WTC11 (cell line): ENCODE results near the gene IZUMO1.

Experiments used
- CREB1 ChIP-seq: sonication (generic); formaldehyde crosslinking; IDR thresholded peaks from 2 replicates; pipeline ENCODE4 v1.8.0; 2023; ENCODE audit warnings: mild to moderate bottlenecking, missing genetic modification reagents
- FOXJ3 ChIP-seq: sonication (generic); formaldehyde crosslinking; IDR thresholded peaks from 2 replicates; pipeline ENCODE4 v1.9.0; 2021; ENCODE audit warnings: missing genetic modification reagents, mild to moderate bottlenecking, borderline replicate concordance
- GRHL2 ChIP-seq: fragments of 250-450 bp; sonication (Bioruptor Pico); IDR thresholded peaks from 2 replicates; pipeline ENCODE4 v1.8.0; 2022; ENCODE audit warnings: mild to moderate bottlenecking, moderate library complexity; ENCODE audit not compliant: insufficient replicate concordance, severe bottlenecking
- JUN ChIP-seq: sonication (generic); formaldehyde crosslinking; IDR thresholded peaks from 2 replicates; pipeline ENCODE4 v1.8.0; 2023; ENCODE audit warnings: mild to moderate bottlenecking, missing genetic modification reagents
- ZNF671 ChIP-seq: fragments of 250-450 bp; sonication (Bioruptor Pico); IDR thresholded peaks from 2 replicates; pipeline ENCODE4 v1.8.0; 2021; ENCODE audit warnings: mild to moderate bottlenecking
- TF ChIP-seq, protein P1 (sequence below): sonication (generic); formaldehyde crosslinking; conservative IDR thresholded peaks from 2 replicates; pipeline ENCODE4 v1.8.1; 2023; ENCODE audit warnings: mild to moderate bottlenecking, low read depth, missing genetic modification reagents, moderate library complexity
- TF ChIP-seq, protein P2 (sequence below): sonication (generic); formaldehyde crosslinking; IDR thresholded peaks from 2 replicates; pipeline ENCODE4 v1.8.1; 2023; ENCODE audit warnings: mild to moderate bottlenecking, missing genetic modification reagents
- TF ChIP-seq, protein P3 (sequence below): sonication (generic); formaldehyde crosslinking; IDR thresholded peaks from 2 replicates; pipeline ENCODE4 v1.8.0; 2023; ENCODE audit warnings: missing genetic modification reagents
- TF ChIP-seq, protein P4 (sequence below): fragments of 200-600 bp; IDR thresholded peaks from 2 replicates; pipeline ENCODE4 v1.8.0; 2022; ENCODE audit warnings: antibody characterized with exemption

DNA sequence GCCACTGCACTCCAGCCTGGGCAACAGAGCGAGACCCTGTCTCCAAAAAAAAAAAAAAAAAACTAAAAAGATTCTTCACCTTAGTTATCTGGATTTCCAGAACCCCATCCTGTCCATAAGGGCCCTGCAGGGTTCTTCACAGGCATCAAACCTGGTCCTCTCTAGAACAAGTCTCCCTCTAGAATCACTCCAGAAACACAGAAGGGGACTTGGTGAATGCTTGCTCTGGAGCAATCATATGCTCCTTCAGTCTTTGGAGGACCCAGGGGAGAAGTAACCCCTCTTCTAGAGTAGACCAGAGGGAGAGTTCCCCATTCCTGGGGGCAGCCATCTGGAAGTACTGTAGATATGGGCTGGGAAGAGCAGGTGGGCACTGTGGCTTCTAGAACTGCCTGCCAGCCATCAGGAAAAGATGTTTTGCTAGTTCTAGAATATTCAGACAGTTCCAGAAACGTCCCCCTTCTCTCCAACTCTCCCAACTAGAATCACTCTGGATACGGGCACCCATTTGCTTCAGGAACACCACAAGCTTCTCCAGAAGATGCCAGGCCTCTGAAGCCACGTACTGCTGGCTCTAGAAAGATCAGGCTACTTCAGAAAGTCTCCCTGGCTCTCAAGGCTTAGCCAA, 3.0 kb upstream of the IZUMO1 start:
- TF ChIP-seq, protein P1, sequence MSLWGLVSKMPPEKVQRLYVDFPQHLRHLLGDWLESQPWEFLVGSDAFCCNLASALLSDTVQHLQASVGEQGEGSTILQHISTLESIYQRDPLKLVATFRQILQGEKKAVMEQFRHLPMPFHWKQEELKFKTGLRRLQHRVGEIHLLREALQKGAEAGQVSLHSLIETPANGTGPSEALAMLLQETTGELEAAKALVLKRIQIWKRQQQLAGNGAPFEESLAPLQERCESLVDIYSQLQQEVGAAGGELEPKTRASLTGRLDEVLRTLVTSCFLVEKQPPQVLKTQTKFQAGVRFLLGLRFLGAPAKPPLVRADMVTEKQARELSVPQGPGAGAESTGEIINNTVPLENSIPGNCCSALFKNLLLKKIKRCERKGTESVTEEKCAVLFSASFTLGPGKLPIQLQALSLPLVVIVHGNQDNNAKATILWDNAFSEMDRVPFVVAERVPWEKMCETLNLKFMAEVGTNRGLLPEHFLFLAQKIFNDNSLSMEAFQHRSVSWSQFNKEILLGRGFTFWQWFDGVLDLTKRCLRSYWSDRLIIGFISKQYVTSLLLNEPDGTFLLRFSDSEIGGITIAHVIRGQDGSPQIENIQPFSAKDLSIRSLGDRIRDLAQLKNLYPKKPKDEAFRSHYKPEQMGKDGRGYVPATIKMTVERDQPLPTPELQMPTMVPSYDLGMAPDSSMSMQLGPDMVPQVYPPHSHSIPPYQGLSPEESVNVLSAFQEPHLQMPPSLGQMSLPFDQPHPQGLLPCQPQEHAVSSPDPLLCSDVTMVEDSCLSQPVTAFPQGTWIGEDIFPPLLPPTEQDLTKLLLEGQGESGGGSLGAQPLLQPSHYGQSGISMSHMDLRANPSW (CRISPR knock-in tag) = no peak
- TF ChIP-seq, protein P2, sequence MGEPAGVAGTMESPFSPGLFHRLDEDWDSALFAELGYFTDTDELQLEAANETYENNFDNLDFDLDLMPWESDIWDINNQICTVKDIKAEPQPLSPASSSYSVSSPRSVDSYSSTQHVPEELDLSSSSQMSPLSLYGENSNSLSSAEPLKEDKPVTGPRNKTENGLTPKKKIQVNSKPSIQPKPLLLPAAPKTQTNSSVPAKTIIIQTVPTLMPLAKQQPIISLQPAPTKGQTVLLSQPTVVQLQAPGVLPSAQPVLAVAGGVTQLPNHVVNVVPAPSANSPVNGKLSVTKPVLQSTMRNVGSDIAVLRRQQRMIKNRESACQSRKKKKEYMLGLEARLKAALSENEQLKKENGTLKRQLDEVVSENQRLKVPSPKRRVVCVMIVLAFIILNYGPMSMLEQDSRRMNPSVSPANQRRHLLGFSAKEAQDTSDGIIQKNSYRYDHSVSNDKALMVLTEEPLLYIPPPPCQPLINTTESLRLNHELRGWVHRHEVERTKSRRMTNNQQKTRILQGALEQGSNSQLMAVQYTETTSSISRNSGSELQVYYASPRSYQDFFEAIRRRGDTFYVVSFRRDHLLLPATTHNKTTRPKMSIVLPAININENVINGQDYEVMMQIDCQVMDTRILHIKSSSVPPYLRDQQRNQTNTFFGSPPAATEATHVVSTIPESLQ (CRISPR knock-in tag) = no peak
- TF ChIP-seq JUN (no peak), ZNF671 (CRISPR knock-in tag) (no peak), CREB1 (CRISPR knock-in tag) (no peak), FOXJ3 (CRISPR knock-in tag) (no peak), GRHL2 (CRISPR knock-in tag) (no peak)
- TF ChIP-seq, protein P3, sequence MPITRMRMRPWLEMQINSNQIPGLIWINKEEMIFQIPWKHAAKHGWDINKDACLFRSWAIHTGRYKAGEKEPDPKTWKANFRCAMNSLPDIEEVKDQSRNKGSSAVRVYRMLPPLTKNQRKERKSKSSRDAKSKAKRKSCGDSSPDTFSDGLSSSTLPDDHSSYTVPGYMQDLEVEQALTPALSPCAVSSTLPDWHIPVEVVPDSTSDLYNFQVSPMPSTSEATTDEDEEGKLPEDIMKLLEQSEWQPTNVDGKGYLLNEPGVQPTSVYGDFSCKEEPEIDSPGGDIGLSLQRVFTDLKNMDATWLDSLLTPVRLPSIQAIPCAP (CRISPR knock-in tag) = no peak
- TF ChIP-seq, protein P4, sequence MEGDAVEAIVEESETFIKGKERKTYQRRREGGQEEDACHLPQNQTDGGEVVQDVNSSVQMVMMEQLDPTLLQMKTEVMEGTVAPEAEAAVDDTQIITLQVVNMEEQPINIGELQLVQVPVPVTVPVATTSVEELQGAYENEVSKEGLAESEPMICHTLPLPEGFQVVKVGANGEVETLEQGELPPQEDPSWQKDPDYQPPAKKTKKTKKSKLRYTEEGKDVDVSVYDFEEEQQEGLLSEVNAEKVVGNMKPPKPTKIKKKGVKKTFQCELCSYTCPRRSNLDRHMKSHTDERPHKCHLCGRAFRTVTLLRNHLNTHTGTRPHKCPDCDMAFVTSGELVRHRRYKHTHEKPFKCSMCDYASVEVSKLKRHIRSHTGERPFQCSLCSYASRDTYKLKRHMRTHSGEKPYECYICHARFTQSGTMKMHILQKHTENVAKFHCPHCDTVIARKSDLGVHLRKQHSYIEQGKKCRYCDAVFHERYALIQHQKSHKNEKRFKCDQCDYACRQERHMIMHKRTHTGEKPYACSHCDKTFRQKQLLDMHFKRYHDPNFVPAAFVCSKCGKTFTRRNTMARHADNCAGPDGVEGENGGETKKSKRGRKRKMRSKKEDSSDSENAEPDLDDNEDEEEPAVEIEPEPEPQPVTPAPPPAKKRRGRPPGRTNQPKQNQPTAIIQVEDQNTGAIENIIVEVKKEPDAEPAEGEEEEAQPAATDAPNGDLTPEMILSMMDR = no peak
